Thyroid gland (tissue), 4 donors: ENCODE measurements around the gene FAM222A.

Experiments used
- CTCF ChIP-seq, 6 experiments: fragments of 200-600 bp in 3 of 6; fragments of 450-650 bp in 3 of 6; sonication (generic) in 3 of 6; IDR thresholded peaks; one replicate each; pipeline ENCODE4 v1.5.1; 2016 to 2019; ENCODE audit warnings: antibody characterized with exemption in 6 of 6, mild to moderate bottlenecking in 2 of 6, inconsistent platforms in 1 of 6, moderate library complexity in 1 of 6
- POLR2A ChIP-seq, 2 donors: fragments of 450-650 bp; IDR thresholded peaks; one replicate each; pipeline ENCODE4 v1.6.1; 2017; ENCODE audit warnings: antibody characterized with exemption in 2 of 2, mild to moderate bottlenecking in 2 of 2, moderate library complexity in 1 of 2

GRCh38 chr12:109693160-109693559 lies 20.5 kb upstream of the FAM222A start:
- TF ChIP-seq CTCF (IDR thresholded peaks at IDR 0.05): no peak
- TF ChIP-seq POLR2A (IDR thresholded peaks at IDR 0.05): no peak
